ENCODE data around the gene CABLES1.
A peak's percentile ranks its signal among the peaks of the same experiment; 100 is the strongest.
"Not testable (repeated sequence)": the region's sequence is repeated elsewhere in the genome, so short reads cannot be mapped to it uniquely, and the experiment has no call there.

Gene CABLES1

GRCh38 chr18:23237524-23238151 is 102.4 kb downstream of the CABLES1 start:
- in situ Hi-C loops (cut with HindIII; ENCODE audit: low sequenced_read_pairs) = no loop called here
- no peak overlapping the region for H3K4me3 ChIP-seq (ENCODE audit: low read depth, low read length)
- peak; percentile 73 for DNase-seq (ENCODE audit: low read depth, low spot score)
- TF ChIP-seq, protein P1, sequence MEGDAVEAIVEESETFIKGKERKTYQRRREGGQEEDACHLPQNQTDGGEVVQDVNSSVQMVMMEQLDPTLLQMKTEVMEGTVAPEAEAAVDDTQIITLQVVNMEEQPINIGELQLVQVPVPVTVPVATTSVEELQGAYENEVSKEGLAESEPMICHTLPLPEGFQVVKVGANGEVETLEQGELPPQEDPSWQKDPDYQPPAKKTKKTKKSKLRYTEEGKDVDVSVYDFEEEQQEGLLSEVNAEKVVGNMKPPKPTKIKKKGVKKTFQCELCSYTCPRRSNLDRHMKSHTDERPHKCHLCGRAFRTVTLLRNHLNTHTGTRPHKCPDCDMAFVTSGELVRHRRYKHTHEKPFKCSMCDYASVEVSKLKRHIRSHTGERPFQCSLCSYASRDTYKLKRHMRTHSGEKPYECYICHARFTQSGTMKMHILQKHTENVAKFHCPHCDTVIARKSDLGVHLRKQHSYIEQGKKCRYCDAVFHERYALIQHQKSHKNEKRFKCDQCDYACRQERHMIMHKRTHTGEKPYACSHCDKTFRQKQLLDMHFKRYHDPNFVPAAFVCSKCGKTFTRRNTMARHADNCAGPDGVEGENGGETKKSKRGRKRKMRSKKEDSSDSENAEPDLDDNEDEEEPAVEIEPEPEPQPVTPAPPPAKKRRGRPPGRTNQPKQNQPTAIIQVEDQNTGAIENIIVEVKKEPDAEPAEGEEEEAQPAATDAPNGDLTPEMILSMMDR (IDR thresholded peaks at IDR 0.05; ENCODE audit: low read depth, low read length) = peak; percentile 48

GRCh38 chr18:23238152-23238531 is 102.9 kb downstream of the CABLES1 start:
- peak; percentile 85 for DNase-seq (ENCODE audit: low read depth, low spot score)
- no peak overlapping the region for H3K4me3 ChIP-seq (ENCODE audit: low read depth, low read length)

DNA sequence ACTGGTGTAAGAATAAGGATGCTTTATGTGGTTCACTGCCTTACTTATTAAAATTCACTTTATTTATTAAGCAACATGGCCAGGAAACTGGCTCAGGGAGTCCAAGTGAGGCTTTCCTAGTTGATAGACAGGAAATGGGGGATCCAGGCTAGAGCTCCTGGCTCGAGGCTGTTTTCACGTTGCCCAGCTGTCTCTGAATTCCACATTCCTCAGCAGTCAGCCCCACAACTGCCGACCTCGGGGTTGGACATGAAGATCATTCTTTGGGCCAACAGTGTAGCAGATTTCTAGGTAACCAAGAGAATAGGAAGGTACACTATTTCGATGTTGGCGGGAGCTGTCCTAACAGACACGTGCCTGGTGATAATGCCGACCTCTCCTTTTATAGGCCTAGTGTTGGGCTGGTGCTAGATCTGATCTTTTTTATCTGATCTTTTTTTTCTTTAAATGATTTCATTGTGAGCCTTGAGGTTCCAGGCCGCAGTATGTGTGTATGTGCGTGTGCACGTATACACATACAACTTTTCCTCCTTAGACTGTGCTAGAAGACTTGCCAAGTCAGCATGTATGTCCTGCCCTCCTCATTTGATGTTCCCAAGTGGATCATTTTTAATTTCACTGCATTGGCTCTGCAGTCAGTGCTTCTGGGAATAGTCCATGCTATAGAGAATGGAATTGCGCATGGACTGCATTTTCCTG is 103.5 kb downstream of the CABLES1 start:
- in situ Hi-C loops (cut with HindIII; ENCODE audit: low sequenced_read_pairs) = no loop called here
- peak; percentile 36 for DNase-seq (ENCODE audit: low read depth, low spot score)
- TF ChIP-seq, protein P1 (IDR thresholded peaks at IDR 0.05; ENCODE audit: low read depth, low read length) = no peak
- H3K4me3 ChIP-seq (ENCODE audit: low read depth, low read length) = no peak overlapping the region

More at GRCh38 chr18:23238152-23238531, 102.9 kb downstream of the CABLES1 start:
- in situ Hi-C loops (cut with HindIII; ENCODE audit: low sequenced_read_pairs) = no loop called here
- TF ChIP-seq, protein P1 (IDR thresholded peaks at IDR 0.05; ENCODE audit: low read depth, low read length) = no peak

DNA sequence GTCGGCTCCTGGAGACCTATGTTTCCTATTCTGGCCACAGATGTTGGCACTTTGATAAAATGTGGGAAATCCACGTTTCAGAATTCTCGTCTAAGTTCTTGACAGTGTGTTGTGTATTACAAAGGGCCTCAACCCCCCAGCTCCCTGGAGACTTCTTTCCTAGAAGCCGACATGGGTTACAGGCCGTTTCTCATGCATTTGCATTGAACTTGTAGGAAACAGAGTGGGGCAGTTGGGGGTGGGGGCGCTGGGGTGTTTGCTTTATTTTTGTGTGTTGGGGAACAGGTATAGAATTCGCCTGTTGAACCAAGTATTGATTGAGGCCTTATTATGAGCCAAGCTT is 104.0 kb downstream of the CABLES1 start:
- DNase-seq (ENCODE audit: low read depth, low spot score) = no peak
- in situ Hi-C loops (cut with HindIII; ENCODE audit: low sequenced_read_pairs) = no loop called here
- TF ChIP-seq, protein P1 (IDR thresholded peaks at IDR 0.05; ENCODE audit: low read depth, low read length) = no peak
- no peak overlapping the region for H3K4me3 ChIP-seq (ENCODE audit: low read depth, low read length)

DNA sequence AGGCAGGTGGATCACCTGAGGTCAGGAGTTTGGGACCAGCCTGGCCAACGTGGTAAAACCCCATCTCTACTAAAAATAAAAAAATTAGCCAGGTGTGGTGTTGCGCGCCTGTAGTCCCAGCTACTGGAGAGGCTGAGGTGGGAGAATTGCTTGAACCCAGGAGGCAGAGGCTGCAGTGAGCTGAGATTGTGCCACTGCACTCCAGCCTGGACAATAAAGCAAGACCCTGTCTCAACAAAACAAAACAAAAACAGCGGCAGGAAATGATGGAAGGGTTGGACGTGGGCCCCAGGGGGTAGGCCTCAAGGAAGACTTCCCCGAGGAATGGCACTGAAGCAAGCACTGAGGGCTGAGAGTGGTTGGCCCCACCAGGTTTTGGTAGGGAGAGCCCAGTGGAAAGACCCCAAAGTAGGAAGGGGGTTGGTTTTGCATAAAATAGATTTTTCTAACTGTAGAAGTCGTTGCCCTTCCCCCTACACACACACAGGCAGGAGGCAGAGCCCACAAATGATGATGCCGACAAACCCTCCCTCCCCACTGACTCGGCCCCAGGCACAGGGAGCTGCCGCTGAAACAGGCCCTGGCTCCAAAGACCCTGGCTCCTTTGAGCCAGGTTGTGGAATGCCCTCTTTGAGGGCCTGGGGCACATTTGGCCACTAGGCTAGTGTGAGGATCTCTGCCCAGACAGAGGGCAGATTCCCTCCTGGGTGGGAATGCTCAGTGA is 104.8 kb downstream of the CABLES1 start:
- H3K4me3 ChIP-seq (ENCODE audit: low read depth, low read length) = no peak overlapping the region
- DNase-seq (ENCODE audit: low read depth, low spot score) = no peak
- in situ Hi-C loops (cut with HindIII; ENCODE audit: low sequenced_read_pairs) = no loop called here
- TF ChIP-seq, protein P1 (IDR thresholded peaks at IDR 0.05; ENCODE audit: low read depth, low read length) = no peak

GRCh38 chr18:23240609-23240930 is 105.3 kb downstream of the CABLES1 start:
- in situ Hi-C loops (cut with HindIII; ENCODE audit: low sequenced_read_pairs) = no loop called here
- no peak overlapping the region for H3K4me3 ChIP-seq (ENCODE audit: low read depth, low read length)
- TF ChIP-seq, protein P1 (IDR thresholded peaks at IDR 0.05; ENCODE audit: low read depth, low read length) = no peak
- DNase-seq (ENCODE audit: low read depth, low spot score) = no peak

GRCh38 chr18:23241833-23242496 is 106.7 kb downstream of the CABLES1 start:
- in situ Hi-C loops (cut with HindIII; ENCODE audit: low sequenced_read_pairs) = not testable (repeated sequence)

More at GRCh38 chr18:23241833-23242496, 106.7 kb downstream of the CABLES1 start:
- not testable (repeated sequence) for DNase-seq (ENCODE audit: low read depth, low spot score); H3K4me3 ChIP-seq (ENCODE audit: low read depth, low read length)
